HG03378 (cell line): Measurements from ENCODE around the gene GALNT1.

Experiments used
- ATAC-seq: cut with Tn5 transposase; IDR thresholded peaks from one replicate; pipeline ENCODE4 v1.9.1; 2021; ENCODE audit warnings: mild to moderate bottlenecking, moderate library complexity; ENCODE audit not compliant: unreplicated experiment

GALNT1 gene

DNA sequence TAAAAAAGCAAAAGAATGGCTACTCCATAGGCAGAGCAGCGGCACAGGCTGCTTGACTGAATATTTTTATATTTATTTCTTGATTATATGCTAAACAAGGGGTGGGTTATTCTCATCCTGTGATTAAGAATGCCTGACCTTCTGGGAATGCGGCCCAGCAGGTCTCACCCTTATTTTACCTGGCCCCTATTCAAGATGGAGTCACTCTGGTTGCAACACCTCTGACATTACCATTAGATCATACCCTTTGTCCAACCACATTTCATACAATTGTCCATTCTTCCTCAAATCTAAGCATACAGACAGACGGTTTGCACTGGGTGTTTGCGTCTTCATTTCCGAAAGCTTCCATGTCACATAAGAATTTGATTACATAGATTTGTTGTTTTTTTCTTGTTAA lies 168.2 kb downstream of the GALNT1 start:
- no peak for ATAC-seq

DNA sequence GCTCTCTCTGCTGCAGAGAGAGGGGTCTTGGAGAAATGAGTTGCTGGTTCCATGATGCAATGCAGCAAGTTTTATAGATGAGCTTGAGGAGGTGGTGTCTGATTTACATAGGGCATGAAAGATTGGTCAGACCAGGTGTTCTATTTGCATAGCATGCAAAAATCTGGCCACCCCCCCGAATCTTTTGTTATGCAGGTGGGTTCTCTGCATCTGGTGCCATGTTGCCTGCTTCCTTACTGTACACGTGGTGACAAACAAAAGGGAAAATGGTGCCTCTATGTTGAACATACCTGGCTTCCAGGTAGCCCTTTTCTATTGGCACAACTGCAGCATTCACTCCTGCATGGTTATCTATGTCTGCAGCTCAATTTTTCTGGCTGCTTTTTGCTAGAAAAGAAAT lies 169.4 kb downstream of the GALNT1 start:
- ATAC-seq, result no peak

DNA sequence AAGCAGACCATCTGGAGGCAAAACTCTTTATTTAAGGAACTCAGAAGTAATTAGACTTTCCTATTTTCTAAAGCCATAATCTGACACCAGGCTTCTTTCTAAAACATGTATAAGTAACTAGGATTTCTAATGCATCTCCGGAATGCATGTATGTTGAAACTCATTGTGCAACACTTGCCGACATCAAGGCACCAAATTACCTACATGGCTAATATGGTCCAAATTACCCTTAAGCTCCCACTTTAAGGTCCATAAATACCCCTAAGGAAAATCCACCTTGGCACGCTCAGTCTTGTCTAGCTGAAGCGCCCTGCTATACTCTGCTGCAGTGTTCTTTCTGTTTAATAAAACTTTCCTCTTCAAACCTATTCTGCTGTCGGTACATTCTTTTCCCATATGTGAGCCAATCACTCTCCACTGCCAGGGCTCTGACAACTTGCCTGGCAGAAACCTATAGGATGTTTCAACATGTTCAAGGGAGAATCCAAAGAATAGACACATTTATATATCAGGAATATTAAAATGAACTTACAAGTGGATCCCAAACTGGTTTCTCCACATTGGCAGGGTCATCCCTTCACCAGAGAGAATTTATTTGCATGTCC lies 171.9 kb downstream of the GALNT1 start:
- ATAC-seq, result no peak

DNA sequence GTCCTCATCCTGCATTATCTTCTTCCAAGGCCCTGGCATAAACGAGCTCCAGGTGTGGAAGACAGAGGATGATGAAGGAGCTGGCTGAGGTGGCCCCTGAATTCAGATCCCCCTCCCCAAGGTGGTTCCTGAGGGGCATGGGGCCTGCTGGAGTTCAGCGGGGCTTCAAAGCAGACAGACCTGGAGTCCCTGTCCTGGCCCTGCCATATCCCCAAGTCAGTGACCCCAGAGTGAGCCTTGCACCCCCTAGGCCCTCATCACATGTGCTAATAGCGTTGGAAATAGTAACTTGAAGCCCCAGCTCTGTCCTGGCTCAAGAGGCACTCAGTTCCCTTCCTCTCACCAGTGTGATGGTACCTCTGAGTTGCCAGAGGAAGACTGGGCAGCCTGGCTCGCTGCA lies 172.9 kb downstream of the GALNT1 start:
- no peak for ATAC-seq

DNA sequence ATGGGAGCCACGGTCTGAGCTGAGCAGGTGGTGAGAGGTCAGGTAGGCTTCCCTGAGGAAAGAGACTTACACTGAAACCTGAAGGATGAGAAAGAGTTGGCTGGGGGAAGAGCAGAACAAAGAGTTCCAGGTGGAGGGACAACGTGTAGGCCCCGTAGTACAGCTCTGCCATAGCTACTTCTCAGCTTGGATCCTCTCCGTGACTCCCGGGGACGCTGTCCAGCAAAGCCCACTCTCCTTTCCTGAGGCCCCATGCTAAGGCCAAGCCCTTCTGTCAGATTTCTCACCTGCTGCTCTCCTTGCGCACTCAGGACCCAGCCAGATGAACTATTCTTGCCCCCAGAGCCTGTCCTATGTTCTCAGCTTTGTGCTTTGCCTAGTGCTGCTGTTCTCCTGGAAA lies 173.8 kb downstream of the GALNT1 start:
- ATAC-seq, result no peak

DNA sequence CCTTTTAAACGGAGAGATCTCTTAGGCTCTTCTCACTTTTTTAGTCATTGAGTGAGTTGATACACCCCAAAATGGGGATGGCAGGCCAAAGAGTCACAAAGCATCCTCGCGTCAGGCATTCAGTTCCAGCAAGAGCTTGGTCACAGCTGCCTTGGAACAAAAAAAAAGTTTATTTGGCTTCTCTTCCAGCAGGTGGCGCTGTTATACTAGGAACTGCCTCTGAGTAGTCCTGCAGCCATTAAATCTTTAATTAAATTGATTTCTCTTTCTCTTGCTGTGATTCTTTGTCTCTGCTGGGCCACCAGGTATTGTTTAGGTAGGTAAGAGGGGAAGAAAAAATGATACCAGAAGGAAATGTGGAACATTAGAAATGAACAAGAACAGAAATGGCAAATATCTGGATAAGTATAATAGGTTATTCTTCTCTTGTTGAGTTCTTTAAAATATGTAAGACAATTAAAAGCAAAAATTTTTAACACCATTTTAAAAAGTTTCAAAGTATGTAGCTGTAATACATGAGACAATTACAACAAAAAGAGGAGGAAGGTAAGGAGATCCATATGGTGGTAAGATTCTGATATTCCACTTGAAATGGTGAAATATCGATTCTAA lies 175.1 kb downstream of the GALNT1 start:
- ATAC-seq, result no peak
